HG02798 (cell line): Measurements from ENCODE around the gene DEAF1.

Experiments used
- ATAC-seq: cut with Tn5 transposase; IDR thresholded peaks from one replicate; pipeline ENCODE4 v1.9.1; 2021; ENCODE audit warnings: mild to moderate bottlenecking; ENCODE audit not compliant: unreplicated experiment, poor library complexity

DEAF1 gene

DNA sequence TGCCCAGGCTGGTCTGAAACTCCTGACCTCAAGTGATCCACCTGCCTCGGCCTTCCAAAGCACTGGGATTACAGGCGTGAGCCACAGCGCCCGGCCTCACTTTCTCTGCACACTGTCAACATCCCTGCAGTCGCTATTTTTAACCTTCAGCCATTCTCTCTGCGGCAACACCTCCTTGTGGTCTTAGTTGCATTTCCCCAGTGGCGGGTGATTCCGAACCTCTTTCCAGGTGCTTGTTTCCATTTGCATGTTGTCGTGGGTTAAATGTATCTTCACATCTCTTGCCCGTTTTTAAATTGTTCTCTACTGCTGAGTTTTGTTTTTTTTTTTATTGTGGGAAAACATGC, 65.8 kb downstream of the DEAF1 start:
- no peak for ATAC-seq

GRCh38 chr11:628056-628455, 67.0 kb downstream of the DEAF1 start:
- no peak for ATAC-seq

DNA sequence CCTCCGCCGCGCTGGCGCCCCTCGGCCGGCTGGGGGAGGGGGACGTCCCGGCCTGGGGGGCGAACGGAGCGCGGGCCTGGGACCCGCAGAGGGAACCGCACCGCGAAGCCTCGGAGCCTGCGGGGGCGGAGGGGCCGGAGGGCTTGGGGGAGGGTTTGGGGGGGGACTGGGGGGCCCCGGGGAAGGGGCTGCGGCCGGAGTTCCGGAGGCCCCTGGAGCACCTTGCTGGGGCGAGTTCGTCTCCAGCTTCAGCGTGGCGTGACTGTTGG, 67.8 kb downstream of the DEAF1 start:
- ATAC-seq: no peak

GRCh38 chr11:626475-627307, 68.3 kb downstream of the DEAF1 start, which contains the start of gene SCT:
Gene SCT (minus strand): TSS chr11:627181. CDS start chr11:627143, 38 bp downstream.
- no peak for ATAC-seq

GRCh38 chr11:625636-626268, 69.3 kb downstream of the DEAF1 start:
- no peak for ATAC-seq

DNA sequence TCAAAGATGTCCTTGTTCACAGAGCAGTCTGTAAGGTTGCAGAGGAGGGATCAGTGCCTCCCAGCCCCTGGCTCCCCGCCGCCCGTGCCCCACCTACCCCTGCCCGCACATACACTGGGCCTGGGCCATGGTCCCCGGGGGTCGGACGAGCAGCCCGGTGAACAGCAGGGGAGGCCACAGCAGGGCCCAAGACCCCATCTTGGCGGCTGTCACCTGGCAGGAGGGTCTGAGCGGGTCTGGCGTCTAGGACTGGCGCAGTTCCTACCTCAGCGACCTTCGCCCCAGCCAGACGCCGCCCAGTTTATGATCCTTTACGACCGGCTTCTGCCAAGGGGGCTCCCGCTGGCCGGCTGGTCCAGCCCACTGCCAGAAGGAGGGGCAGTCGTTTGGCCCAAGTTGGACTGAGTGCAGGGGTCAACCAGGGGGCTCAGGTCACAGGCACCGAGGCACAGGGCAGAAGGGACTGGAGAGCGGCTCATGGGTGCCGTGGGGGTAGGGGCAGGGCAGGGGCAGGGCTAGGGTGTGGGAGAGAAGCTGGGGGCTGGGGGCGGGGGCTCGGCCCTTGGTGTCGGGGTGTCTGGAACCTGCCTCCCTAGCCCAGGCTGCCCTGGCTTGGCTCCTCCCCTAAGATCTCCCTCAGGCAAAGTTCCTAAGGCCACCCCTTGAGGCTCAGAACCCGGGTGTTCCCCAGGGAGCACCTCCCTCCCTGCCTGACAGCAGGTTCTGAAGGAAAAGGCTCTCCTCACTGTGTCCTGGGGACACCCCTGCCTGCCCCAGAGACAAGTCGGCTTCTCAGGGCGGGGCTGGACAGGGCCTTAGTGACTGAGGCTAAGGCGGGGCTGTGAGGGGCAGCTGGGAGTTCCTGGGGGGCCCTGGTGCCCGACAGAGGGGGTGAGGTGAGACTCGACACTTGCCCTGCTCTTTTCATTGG, 70.1 kb downstream of the DEAF1 start, which contains the start of gene CDHR5:
CDHR5 (minus strand) TSS at position 251 of the 931 bp plus-strand sequence; CDS start at position 198, 53 bp downstream.
- no peak for ATAC-seq

- ATAC-seq: no peak
Observed at GRCh38 chr11:623999-624704, 70.9 kb downstream of the DEAF1 start.

DNA sequence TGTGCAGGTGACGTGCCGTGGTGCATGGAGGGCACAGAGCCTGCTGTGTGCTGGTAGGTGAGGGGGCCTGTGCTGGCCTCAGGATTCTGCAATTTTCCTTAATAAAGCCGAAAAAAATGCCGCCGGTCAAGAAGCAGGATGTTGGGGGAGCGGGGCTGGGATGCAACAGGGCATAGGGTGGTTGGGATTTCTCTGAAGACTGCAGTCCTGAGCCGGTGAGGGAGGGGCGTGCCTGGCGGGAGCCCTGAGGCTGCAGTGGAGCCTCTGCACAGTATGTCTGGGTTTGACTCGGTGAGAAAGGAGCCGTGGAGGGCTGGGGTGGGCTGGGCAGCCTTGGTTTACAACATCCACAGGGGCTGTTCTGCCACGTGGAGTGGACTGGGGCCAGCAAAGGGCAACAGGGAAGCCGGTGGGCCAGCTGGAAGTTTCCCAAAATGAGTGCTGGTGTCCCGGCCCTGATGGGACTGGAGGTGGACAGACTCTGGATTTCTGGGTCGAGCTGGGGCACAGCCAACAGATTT, 71.6 kb downstream of the DEAF1 start:
- no peak for ATAC-seq

GRCh38 chr11:621838-622237, 73.2 kb downstream of the DEAF1 start:
- ATAC-seq: no peak

- ATAC-seq: no peak
Observed at GRCh38 chr11:620935-621814, 73.8 kb downstream of the DEAF1 start.

GRCh38 chr11:620201-620600, 74.8 kb downstream of the DEAF1 start:
- no peak for ATAC-seq

DNA sequence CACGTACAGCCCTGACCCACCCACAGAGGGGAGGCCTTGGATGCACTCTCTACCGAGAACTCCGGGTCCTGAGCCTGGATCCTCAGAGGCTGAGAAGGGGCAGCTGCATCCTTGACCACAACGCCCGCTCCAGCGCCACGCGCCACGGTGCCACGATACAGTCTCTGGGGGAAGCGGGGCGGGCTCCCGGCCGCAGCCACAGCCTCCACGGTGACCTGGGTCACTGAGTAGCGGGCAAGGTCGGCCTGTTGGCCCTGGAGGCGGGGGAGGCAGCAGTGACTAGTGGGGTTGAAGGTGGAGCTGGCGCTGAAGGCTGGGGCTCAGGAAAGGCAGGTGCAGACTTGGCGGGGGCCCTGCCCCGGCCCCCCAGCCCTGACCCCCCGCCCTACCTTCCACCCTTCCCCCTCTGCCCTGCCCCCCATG, 75.4 kb downstream of the DEAF1 start:
- ATAC-seq: no peak

DNA sequence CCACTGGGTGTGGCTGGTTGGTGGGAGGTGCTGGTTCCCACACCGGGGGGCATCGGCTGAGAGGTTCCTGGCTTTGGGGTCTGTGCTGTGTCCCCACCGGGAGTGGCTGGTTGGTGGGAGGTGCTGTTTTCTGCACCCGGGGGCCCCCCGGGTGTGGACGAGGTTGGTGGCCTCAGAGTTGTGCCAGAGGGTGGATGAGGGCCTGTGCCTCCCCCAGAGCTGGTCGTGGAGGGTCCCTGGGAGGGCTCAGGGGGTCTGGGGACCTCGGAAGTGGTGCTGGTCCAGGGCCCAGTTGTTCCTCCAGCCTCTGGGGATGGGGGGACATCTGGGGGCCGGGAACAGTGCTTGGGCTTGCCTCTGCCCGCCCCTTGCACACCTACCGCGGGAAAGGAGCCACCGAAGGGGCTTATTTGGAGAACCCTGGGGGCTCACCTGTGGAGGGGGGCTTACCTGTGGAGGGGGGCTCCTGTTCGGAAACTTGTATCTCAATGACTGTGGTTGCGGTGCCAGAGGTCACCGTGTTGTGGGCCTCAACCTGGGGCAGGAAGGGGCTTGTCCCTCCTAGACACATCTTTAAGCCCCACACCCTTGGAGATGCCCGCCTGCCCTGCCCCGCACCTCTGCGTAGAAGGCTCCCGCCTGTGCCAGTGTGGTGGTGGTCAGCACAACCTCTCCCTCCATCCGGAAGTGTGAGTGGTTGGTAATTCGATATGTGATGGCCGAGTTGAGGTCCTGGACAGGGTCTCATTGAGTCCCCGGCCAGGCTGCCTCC, 76.0 kb downstream of the DEAF1 start:
- no peak for ATAC-seq

DNA sequence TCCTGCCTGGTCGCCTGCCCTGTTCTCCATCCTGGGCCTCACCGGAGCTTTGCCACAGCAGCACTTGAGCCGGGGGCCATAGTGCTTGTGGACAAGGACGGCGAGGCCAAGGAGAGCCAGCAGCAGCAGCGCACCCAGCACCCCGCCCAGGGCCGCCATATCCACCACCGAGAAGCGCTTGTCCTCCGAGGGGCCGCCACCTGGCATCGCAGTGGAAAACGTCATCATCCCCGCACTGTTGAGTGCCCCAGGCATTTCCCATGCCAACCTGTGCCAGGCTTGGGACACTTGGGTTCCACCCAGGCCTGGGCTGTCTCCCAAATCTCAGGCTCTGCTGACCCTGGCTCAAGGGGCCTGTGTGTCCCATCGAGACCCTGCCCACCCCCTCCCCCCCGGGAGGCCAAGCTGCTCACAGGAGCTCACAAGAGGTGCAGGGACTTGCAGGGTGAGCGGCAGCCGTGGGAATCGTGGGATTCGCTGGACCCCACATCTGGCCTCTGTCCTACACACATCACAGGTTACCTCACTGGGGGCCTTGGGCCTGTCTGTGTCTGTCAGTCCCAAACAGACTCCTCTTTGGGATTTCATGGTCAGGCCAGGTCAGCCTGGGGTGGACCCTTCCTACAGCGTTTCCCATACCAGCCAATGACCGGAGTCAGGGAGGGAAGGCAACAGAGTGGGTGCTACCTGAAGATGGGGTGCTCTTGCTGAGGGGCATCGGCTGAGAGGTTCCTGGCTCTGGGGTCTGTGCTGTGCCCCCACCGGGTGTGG, 76.9 kb downstream of the DEAF1 start:
- no peak for ATAC-seq

DNA sequence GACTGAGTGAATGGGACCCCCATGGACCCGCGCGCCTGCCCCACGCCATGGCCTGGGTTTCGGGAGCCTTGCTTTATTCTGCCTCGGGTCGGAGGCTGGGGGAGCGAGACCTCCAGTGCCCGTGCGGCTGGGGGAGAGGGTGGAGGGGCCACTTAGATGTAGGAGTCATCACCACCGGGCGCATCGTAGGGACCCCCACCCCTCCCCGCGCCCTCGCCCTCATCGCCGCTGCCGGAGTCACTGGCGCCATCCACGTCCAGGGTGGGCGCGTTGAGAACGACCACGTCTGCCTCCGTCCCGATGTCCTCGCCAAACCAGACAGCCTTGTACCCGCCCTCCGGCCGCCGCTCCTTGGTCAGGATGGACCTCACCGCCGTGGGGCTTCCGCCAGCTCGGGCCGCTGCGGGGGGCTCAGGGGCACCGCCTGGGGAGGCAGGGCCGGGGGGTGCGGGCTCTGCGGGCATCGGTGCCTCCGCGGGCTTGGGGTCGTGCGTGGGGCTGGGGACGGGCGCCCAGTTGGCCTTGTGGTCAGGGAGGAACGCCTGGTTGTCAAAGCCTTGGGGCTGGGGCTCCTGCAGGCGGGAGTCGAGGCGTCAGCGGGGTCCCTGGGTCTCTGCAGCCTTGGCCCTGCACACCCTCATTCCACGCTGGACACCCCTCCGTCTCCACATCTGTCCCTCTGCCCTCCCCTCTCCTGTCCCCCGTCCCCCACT, 77.7 kb downstream of the DEAF1 start:
- no peak for ATAC-seq

DNA sequence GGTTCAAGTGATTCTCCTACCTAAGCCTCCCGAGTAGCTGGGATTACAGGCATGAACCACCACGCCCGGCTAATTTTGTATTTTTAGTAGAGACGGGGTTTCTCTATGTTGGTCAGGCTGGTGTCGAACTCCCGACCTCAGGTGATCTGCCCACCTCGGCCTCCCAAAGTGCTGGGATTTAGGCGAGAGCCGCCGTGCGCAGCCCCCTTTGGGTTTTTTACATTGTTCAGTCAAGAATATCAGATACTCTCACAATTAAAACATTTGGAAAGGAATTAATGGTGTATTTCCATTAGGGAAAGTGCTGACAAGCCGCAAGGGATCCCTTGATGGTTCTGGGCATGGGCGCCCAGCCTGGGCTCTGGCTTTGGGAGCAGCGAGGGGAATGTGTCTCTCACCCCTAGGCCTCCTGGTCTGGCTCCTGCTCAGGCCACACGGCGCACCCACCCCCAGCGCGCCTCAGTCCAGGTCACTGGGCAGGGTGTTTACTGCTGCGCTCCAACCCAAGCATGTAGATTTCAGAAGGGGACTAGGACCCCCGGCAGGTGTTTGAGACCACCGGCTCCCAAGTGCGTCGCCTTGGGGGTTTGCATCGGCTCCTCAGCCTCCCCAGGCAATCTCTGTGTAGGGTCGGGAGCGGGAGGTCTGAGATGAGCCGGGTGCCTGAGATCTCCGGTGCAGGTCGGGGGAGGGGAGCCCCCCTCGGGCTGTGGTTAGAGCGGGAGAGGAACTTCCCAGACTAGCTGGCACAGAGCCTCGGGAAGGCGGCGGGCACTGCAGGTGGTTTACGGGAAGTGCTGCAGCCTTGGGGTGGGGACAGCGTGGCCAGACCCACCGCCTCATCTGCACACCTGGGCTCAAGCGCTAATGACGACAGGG, 78.5 kb downstream of the DEAF1 start:
- no peak for ATAC-seq
